Fibroblast of gingiva (primary cell): ENCODE measurements around the gene C10orf71.

ENCODE experiments used
- DNase-seq: peaks from one replicate; pipeline ENCODE4 v3.0.0-alpha.2; 2011; ENCODE audit warnings: low read depth

C10orf71 gene

GRCh38 chr10:49295297-49295696 lies 3.7 kb upstream of the C10orf71 start:
- no peak for DNase-seq

GRCh38 chr10:49296382-49296781 lies 2.6 kb upstream of the C10orf71 start:
- no peak for DNase-seq

GRCh38 chr10:49296836-49297235 lies 2.1 kb upstream of the C10orf71 start:
- no peak for DNase-seq

- DNase-seq: no peak
Measured at GRCh38 chr10:49297818-49298670, 926 bp upstream of the C10orf71 start.

GRCh38 chr10:49298671-49298982 lies 343 bp upstream of the C10orf71 start:
- DNase-seq: peak; percentile 6

GRCh38 chr10:49299816-49300139 lies 808 bp downstream of the C10orf71 start:
- no peak for DNase-seq

GRCh38 chr10:49300140-49300974 lies 1.4 kb downstream of the C10orf71 start:
- peak; percentile 38 for DNase-seq

- no peak for DNase-seq
Measured at GRCh38 chr10:49301302-49301701, 2.3 kb downstream of the C10orf71 start.

- no peak for DNase-seq
Measured at GRCh38 chr10:49302088-49302487, 3.1 kb downstream of the C10orf71 start.

GRCh38 chr10:49303711-49304110 lies 4.7 kb downstream of the C10orf71 start:
- DNase-seq: no peak

- no peak for DNase-seq
Measured at GRCh38 chr10:49304137-49304536, 5.2 kb downstream of the C10orf71 start.

GRCh38 chr10:49307921-49308320 lies 9.0 kb downstream of the C10orf71 start:
- DNase-seq: no peak

GRCh38 chr10:49308881-49309280 lies 9.9 kb downstream of the C10orf71 start:
- DNase-seq: no peak

GRCh38 chr10:49309691-49310411 lies 10.9 kb downstream of the C10orf71 start:
- no peak for DNase-seq

GRCh38 chr10:49310460-49310859 lies 11.5 kb downstream of the C10orf71 start:
- no peak for DNase-seq

- no peak for DNase-seq
Measured at GRCh38 chr10:49310901-49311554, 12.1 kb downstream of the C10orf71 start.

GRCh38 chr10:49311555-49312236 lies 12.7 kb downstream of the C10orf71 start:
- DNase-seq: no peak

- no peak for DNase-seq
Measured at GRCh38 chr10:49312246-49312869, 13.4 kb downstream of the C10orf71 start.

GRCh38 chr10:49313501-49314070 lies 14.6 kb downstream of the C10orf71 start:
- no peak for DNase-seq

GRCh38 chr10:49314806-49315205 lies 15.8 kb downstream of the C10orf71 start:
- DNase-seq: no peak

- DNase-seq: no peak
Measured at GRCh38 chr10:49318028-49318427, 19.1 kb downstream of the C10orf71 start.
